Measurements from ENCODE around the gene LINGO1. TPM values are rescaled to one million over a fixed set of nuclear protein-coding genes. Genes with fewer than 3 reads are reported as not detected.

The LINGO1 gene
- total RNA-seq, 1 donor from 2014 or later, result 12.0 TPM

- no peak for DNase-seq (ENCODE audit: low spot score)
- H3K4me3 Mint-ChIP-seq (ENCODE audit: unreplicated experiment), result no peak overlapping the region
- H3K9me3 Mint-ChIP-seq (ENCODE audit: low read depth), result no peaks in the 10 kb centered on the region
- H3K36me3 Mint-ChIP-seq (ENCODE audit: low read depth), result no peaks in the 10 kb centered on the region
- H3K27me3 Mint-ChIP-seq (ENCODE audit: low read depth), result no peaks in the 10 kb centered on the region
- TF ChIP-seq CTCF (IDR thresholded peaks at IDR 0.05), result no peak
- no peak overlapping the region for H3K27ac Mint-ChIP-seq (ENCODE audit: unreplicated experiment)
- peaks cover 1% of the 10 kb centered on the region for H3K4me1 Mint-ChIP-seq (ENCODE audit: low read depth)
Observed at GRCh38 chr15:77598644-77599043, 34.1 kb downstream of the LINGO1 start.

GRCh38 chr15:77597804-77598453 is 34.8 kb downstream of the LINGO1 start:
- H3K4me1 Mint-ChIP-seq (ENCODE audit: low read depth), result no peaks in the 10 kb centered on the region
- TF ChIP-seq CTCF (IDR thresholded peaks at IDR 0.05), result no peak
- H3K4me3 Mint-ChIP-seq (ENCODE audit: unreplicated experiment), result no peak overlapping the region
- H3K9me3 Mint-ChIP-seq (ENCODE audit: low read depth), result no peaks in the 10 kb centered on the region
- H3K27me3 Mint-ChIP-seq (ENCODE audit: low read depth), result no peaks in the 10 kb centered on the region
- H3K36me3 Mint-ChIP-seq (ENCODE audit: low read depth), result no peaks in the 10 kb centered on the region
- no peak overlapping the region for H3K27ac Mint-ChIP-seq (ENCODE audit: unreplicated experiment)
- no peak for DNase-seq (ENCODE audit: low spot score)

DNA sequence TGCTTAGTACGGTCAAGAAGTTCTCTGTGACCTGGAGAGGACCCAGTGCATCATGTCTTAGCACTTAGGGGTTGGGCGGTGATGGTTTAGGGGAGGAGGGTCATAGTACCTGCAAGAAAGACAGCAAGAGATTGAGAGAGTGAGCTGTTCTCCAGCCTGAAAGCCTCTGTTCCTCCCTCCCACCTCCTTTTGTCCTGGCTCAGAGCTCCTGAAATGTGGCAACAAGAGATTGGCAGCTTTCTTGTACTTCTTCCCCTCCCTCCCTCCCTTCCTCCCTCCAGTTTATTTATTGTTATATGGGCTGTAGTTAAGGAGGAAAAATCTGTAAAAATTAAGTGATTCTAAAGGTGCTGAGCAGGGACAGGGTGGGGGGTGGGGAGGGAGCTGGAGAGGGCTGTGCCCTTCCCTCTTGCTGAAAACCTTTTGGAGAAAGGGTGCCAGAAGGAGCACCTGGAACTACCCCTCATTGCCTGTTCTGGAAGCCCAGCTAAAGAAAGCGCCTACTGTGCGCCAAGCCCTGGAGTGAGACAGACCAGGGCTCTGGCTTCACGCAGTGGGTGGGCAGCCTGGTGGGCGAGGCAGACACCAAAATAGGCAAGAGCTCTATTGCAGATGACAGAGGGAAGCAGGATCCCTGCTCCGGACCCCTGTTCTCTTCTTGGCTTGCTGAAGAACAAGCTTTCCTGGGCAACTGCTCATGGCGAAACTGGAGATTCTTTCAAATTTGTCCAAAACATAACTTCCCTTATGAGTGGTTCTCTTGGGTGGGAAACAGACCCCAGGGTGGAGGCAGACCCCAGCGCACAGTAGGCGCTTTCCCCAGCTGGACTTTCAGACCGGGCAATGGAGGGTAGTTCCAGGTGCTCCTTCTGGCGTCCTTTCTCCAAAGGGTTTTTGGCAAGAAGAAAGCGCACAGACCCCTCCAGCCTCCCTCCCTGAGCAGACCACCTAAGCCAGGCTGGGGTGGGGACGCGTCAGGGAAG is 35.6 kb downstream of the LINGO1 start:
- no peaks in the 10 kb centered on the region for H3K27me3 Mint-ChIP-seq (ENCODE audit: low read depth)

DNA sequence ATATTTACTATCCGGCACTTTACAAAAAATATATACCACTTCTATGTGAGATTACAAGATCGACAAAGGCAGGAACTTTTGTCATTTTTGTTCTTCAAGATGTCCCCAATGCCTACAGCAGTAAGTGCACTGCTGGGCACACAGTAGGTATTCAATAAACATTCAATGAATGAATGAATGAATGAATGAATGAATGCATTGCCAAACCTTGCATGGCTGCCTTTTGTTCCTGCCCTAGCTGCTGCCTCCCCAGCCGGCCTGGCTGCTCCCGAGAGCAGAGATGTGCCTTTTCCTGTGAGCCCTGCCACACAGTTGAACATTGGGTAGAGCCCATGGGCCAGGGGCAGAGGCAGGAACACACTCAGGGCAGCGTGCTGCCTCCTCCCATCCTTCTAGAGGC is 37.5 kb downstream of the LINGO1 start:
- Mint-ChIP-seq H3K9me3 (ENCODE audit: low read depth) (no peaks in the 10 kb centered on the region), H3K4me3 (ENCODE audit: unreplicated experiment) (no peak overlapping the region), H3K4me1 (ENCODE audit: low read depth) (no peaks in the 10 kb centered on the region), H3K36me3 (ENCODE audit: low read depth) (no peaks in the 10 kb centered on the region), H3K27ac (ENCODE audit: unreplicated experiment) (no peak overlapping the region), H3K27me3 (ENCODE audit: low read depth) (no peaks in the 10 kb centered on the region)
- TF ChIP-seq CTCF (IDR thresholded peaks at IDR 0.05), result no peak
- no peak for DNase-seq (ENCODE audit: low spot score)

More for the DNA sequence above, 35.6 kb downstream of the LINGO1 start:
- H3K36me3 Mint-ChIP-seq (ENCODE audit: low read depth), result no peaks in the 10 kb centered on the region
- H3K9me3 Mint-ChIP-seq (ENCODE audit: low read depth), result no peaks in the 10 kb centered on the region
- TF ChIP-seq CTCF (IDR thresholded peaks at IDR 0.05), result no peak
- H3K4me1 Mint-ChIP-seq (ENCODE audit: low read depth), result no peaks in the 10 kb centered on the region
- H3K4me3 Mint-ChIP-seq (ENCODE audit: unreplicated experiment), result no peak overlapping the region
- no peak overlapping the region for H3K27ac Mint-ChIP-seq (ENCODE audit: unreplicated experiment)
- DNase-seq (ENCODE audit: low spot score), result no peak

GRCh38 chr15:77592758-77593157 is 40.0 kb downstream of the LINGO1 start:
- no peak overlapping the region for H3K4me3 Mint-ChIP-seq (ENCODE audit: unreplicated experiment)
- H3K36me3 Mint-ChIP-seq (ENCODE audit: low read depth), result no peaks in the 10 kb centered on the region
- H3K27me3 Mint-ChIP-seq (ENCODE audit: low read depth), result no peaks in the 10 kb centered on the region
- DNase-seq (ENCODE audit: low spot score), result no peak
- no peak overlapping the region for H3K27ac Mint-ChIP-seq (ENCODE audit: unreplicated experiment)
- H3K9me3 Mint-ChIP-seq (ENCODE audit: low read depth), result no peaks in the 10 kb centered on the region
- peaks cover 3% of the 10 kb centered on the region for H3K4me1 Mint-ChIP-seq (ENCODE audit: low read depth)
- no peak for TF ChIP-seq CTCF (IDR thresholded peaks at IDR 0.05)
